ENCODE results near the gene FAM222B.
"Not testable (repeated sequence)": the region's sequence is repeated elsewhere in the genome, so short reads cannot be mapped to it uniquely, and the experiment has no call there.

The FAM222B gene

GRCh38 chr17:28873839-28874238 is 31.2 kb upstream of the FAM222B start:
- no peak overlapping the region for H3K4me3 ChIP-seq
- no peak overlapping the region for H3K27ac ChIP-seq

- H3K4me3 ChIP-seq, result no peak overlapping the region
- peak overlapping the region in 7 of 21 experiments; percentile 22 to 70 (median 36) for H3K27ac ChIP-seq
Observed at GRCh38 chr17:28871056-28871579, 28.5 kb upstream of the FAM222B start.

- no peak overlapping the region for H3K27ac ChIP-seq
Observed at GRCh38 chr17:28867276-28867675, 24.7 kb upstream of the FAM222B start.

GRCh38 chr17:28865946-28866752 is 23.6 kb upstream of the FAM222B start:
- H3K27ac ChIP-seq, result no peak overlapping the region
- H3K4me3 ChIP-seq, result no peak overlapping the region

More at GRCh38 chr17:28867276-28867675, 24.7 kb upstream of the FAM222B start:
- no peak overlapping the region for H3K4me3 ChIP-seq

- Histone ChIP-seq H3K4me3 (no peak overlapping the region), H3K27ac (peak overlapping the region in 1 of 21 experiments; percentile 48)
Observed at GRCh38 chr17:28864991-28865849, 22.6 kb upstream of the FAM222B start.

GRCh38 chr17:28863953-28864352 is 21.4 kb upstream of the FAM222B start:
- Histone ChIP-seq H3K27ac (no peak overlapping the region), H3K4me3 (no peak overlapping the region)

GRCh38 chr17:28862561-28862960 is 20.0 kb upstream of the FAM222B start:
- Histone ChIP-seq H3K4me3 (no peak overlapping the region), H3K27ac (no peak overlapping the region)

GRCh38 chr17:28861393-28862203 is 19.0 kb upstream of the FAM222B start:
- no peak overlapping the region for H3K27ac ChIP-seq
- H3K4me3 ChIP-seq, result no peak overlapping the region

GRCh38 chr17:28860363-28860808 is 17.8 kb upstream of the FAM222B start:
- no peak overlapping the region for H3K27ac ChIP-seq
- H3K4me3 ChIP-seq, result no peak overlapping the region

- H3K4me3 ChIP-seq, result no peak overlapping the region
- no peak overlapping the region for H3K27ac ChIP-seq
Observed at GRCh38 chr17:28858801-28859355, 16.3 kb upstream of the FAM222B start.

- Histone ChIP-seq H3K27ac (no peak overlapping the region), H3K4me3 (no peak overlapping the region)
Observed at GRCh38 chr17:28857905-28858800, 15.6 kb upstream of the FAM222B start.

- no peak overlapping the region for H3K4me3 ChIP-seq
- no peak overlapping the region for H3K27ac ChIP-seq
Observed at GRCh38 chr17:28856028-28856574, 13.5 kb upstream of the FAM222B start.

GRCh38 chr17:28855336-28855679 is 12.7 kb upstream of the FAM222B start:
- H3K4me3 ChIP-seq, result peak overlapping the region; percentile 60 to 94 (median 67)
- peak overlapping the region; percentile 30 to 91 (median 82) for H3K27ac ChIP-seq

GRCh38 chr17:28854457-28855335 is 12.1 kb upstream of the FAM222B start, which contains the start of gene ERAL1:
Gene ERAL1, plus strand, starts transcription at chr17:28855016. Its CDS starts 19 bp downstream, at chr17:28855035.
- H3K27ac ChIP-seq, result peak within 1 kb of the TSS; percentile 30 to 91 (median 82)
- H3K4me3 ChIP-seq, result peak within 1 kb of the TSS; percentile 60 to 94 (median 67)

- Histone ChIP-seq H3K4me3 (no peak overlapping the region), H3K27ac (no peak overlapping the region)
Observed at GRCh38 chr17:28853295-28853694, 10.7 kb upstream of the FAM222B start.

- Histone ChIP-seq H3K4me3 (no peak overlapping the region), H3K27ac (no peak overlapping the region)
Observed at GRCh38 chr17:28849281-28849680, 6.7 kb upstream of the FAM222B start.

GRCh38 chr17:28848667-28849066 is 6.1 kb upstream of the FAM222B start:
- H3K27ac ChIP-seq, H3K4me3 ChIP-seq: not testable (repeated sequence)

All from skin epidermis (tissue), 12 donors.